A172 (cell line): ENCODE data around the gene SLBP. TPM values are rescaled to one million over a fixed set of nuclear protein-coding genes. Genes with fewer than 3 reads are reported as not detected.

Experiments
- DNase-seq: peaks from one replicate; pipeline ENCODE4 v3.0.0-alpha.2; 2015; ENCODE audit warnings: low spot score
- total RNA-seq: library from RNA; depleted of rRNA; stranded (reverse); fragments of >200 nt; shearing (Covaris generic); gene quantifications from 2 replicates; pipeline ENCODE4 v1.2.3, GENCODE V29; 2014

The SLBP gene
- total RNA-seq, 1 experiment from 2014 or later, result 163 TPM

GRCh38 chr4:1749370-1749769, 37.3 kb upstream of the SLBP start:
- no peak for DNase-seq

- DNase-seq, result peak; percentile 52
Observed at GRCh38 chr4:1748465-1748995, 36.4 kb upstream of the SLBP start.

GRCh38 chr4:1747603-1747967, 35.5 kb upstream of the SLBP start:
- DNase-seq, result no peak

GRCh38 chr4:1746919-1747602, 34.9 kb upstream of the SLBP start:
- no peak for DNase-seq

DNA sequence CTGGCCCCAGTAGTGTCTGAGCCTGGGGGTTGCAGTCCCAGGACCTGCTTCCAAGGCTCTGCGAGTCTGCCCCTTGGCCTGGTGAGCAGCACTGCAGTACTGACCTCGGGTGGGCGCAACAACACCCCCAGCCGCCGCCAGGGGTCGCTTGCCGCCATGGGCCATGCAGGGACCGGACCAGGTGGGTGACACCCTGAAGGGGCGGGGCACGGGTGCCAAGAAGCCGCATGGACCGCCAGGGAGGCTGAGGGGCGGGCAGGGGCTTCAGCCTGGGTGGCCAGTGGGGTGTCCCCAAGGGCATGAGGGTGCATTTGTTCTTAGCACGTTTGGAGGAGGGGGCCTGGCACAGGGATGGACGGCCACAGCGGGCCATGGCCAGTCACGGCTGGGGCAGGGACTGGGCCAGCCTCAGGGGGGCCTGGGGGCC, 34.2 kb upstream of the SLBP start:
- no peak for DNase-seq

GRCh38 chr4:1745697-1746096, 33.6 kb upstream of the SLBP start:
- no peak for DNase-seq

- no peak for DNase-seq
Observed at GRCh38 chr4:1745165-1745564, 33.0 kb upstream of the SLBP start.

DNA sequence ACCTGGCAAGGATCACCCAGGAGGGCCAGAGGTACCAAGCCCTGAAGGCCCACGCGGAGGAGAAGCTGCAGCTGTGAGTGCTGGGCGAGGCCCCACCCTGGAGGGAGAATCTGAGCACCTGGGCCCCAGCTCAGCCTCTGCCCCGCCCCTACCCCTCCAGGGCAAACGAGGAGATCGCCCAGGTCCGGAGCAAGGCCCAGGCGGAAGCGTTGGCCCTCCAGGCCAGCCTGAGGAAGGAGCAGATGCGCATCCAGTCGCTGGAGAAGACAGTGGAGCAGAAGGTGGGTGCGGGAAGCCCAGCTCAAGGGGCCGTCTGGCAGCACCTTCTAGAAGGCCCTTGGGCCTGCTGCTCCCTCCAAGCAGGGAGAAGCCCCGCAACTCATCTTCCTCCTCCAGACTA, 32.4 kb upstream of the SLBP start:
- DNase-seq, result no peak

- no peak for DNase-seq
Observed at GRCh38 chr4:1743975-1744374, 31.9 kb upstream of the SLBP start.

DNA sequence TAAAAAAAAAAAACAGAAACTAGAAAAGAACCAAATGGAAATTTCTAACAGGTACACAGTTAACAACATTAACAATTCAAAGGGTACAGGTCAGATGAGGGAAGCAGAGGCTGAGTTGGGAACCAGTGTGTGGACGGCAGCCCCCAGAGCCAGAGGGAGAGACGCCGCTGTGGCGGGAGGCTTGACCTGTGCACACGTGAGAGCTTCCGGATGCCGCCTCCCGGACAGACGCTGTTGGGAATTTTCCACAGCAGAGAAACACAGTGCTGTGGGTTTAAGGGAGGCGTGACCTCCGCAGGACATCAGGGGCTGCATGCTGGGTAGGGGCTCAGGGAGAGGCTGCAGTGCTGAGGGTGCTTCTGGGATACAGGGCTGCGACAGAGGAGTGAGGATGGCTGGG, 31.4 kb upstream of the SLBP start:
- no peak for DNase-seq

- no peak for DNase-seq
Observed at GRCh38 chr4:1741208-1741607, 29.1 kb upstream of the SLBP start.

- no peak for DNase-seq
Observed at GRCh38 chr4:1740021-1740545, 28.0 kb upstream of the SLBP start.

DNA sequence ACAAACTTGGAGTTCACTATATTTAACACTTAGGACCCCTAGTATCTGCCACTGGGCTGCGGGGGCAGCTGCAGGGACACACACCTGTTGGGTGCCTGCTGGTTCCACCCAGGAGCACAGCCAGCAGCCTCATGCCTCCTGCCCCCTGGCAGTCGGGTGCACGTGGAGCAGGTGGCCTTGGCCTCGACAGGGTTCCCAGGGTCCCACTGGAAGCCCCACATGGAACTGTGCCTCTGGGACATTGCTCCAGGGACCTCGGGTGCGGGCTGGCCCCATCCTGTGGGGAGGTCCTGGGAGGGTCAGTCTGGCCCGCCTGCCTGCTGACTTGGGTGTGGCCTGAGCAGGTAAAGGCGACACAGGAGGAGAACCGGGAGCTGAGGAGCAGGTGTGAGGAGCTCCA, 27.2 kb upstream of the SLBP start:
- no peak for DNase-seq

GRCh38 chr4:1738410-1738809, 26.3 kb upstream of the SLBP start:
- DNase-seq, result no peak

DNA sequence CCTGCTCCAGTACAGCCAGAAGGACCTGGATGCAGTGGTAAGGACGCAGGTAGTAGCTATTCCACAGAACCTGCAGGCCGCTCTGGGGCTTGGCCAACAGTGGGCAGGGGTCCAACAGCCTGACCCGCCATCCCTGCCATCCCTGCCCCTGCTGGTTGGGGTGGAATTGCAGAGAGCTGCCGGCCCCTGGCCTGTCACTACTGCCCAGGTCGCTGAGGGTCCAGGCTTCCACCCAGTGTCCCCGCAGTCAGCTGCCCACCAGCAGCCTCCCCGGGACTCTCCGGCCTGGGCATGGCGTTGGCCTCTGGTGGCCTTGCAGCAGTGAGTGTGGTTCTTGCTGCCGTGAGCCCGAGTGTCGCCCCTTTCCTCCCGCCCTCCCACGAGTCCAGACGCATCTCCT, 25.5 kb upstream of the SLBP start:
- DNase-seq, result no peak

DNA sequence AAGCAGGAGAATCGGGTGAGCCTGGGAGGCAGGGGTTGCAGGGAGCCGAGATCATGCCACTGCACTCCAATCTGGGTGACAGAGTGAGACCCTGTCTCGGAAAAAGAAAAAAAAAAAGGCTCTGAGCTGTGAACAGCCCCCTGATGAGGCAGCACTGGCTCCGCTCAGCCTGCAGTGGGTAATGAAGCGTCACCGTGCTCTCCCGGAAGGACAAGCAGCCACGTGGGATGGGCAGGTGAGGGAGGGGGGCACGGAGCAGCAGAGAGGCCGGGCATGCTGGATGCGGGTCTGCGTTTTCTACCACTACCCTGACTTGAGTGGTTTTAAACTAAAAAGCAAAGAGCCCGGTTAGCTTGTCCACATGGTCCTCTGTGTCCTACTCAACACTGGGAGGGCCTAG, 24.7 kb upstream of the SLBP start:
- DNase-seq, result no peak

DNA sequence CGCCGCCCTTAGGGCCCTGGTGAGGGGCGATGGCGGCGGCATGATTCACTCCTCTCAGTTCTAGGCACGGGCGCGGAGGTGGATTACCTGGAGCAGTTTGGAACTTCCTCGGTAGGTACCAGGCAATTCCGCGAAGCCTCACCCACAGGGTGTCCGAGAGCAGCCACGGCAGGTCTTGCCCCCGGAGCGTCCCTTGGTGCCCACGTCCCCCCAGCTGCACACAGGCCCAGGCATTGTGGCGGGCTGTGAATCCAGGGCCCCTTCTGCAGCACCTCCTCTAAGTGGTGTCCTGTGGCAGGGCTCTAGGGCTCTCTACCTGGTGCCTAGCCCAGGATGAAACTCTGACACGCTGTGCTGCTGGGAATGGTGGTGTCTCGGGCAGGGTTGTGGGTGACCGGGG, 23.1 kb upstream of the SLBP start:
- no peak for DNase-seq

- no peak for DNase-seq
Observed at GRCh38 chr4:1732911-1733310, 20.8 kb upstream of the SLBP start.

- DNase-seq, result peak; percentile 91
Observed at GRCh38 chr4:1731180-1731579, 19.1 kb upstream of the SLBP start.

- DNase-seq, result no peak
Observed at GRCh38 chr4:1730532-1731135, 18.5 kb upstream of the SLBP start.

GRCh38 chr4:1728061-1728980, 16.2 kb upstream of the SLBP start:
- no peak for DNase-seq
